GM23338 (cell line): Measurements from ENCODE around the gene CPA3. TPM values are rescaled to one million over a fixed set of nuclear protein-coding genes. Genes with fewer than 3 reads are reported as not detected.

ENCODE experiments used
- ATAC-seq: fragments of 200-7000 bp; cut with Tn5 transposase; 3 replicates; pipeline ENCODE4 v1.9.1; 2020
- DNase-seq: peaks from one replicate; pipeline ENCODE4 v3.0.0-alpha.2; 2015; ENCODE audit warnings: low spot score
- H2AFZ ChIP-seq: fragments of 200-600 bp; sonication (generic); 2 replicates; pipeline ENCODE4 v1.8.0; 2016; ENCODE audit warnings: antibody characterized with exemption, mild to moderate bottlenecking, moderate library complexity
- H3F3A ChIP-seq: fragments of 200-600 bp; sonication (generic); replicated peaks from 2 replicates; pipeline ENCODE4 v1.8.0; 2017; ENCODE audit warnings: antibody characterized with exemption, mixed run types, low read depth
- H3K27ac ChIP-seq: fragments of 200-600 bp; sonication (generic); 2 replicates; pipeline ENCODE4 v1.6.1; 2016; ENCODE audit warnings: low read depth
- H3K27me3 ChIP-seq: fragments of 200-600 bp; sonication (generic); 2 replicates; pipeline ENCODE4 v1.8.0; 2016; ENCODE audit warnings: mild to moderate bottlenecking, mixed run types, moderate library complexity; ENCODE audit not compliant: insufficient read depth
- H3K36me3 ChIP-seq: fragments of 200-600 bp; sonication (generic); 2 replicates; pipeline ENCODE4 v1.8.0; 2016; ENCODE audit warnings: mild to moderate bottlenecking; ENCODE audit not compliant: insufficient read depth
- H3K4me1 ChIP-seq: fragments of 200-600 bp; sonication (generic); 2 replicates; pipeline ENCODE4 v1.8.0; 2016; ENCODE audit warnings: mild to moderate bottlenecking, moderate library complexity; ENCODE audit not compliant: insufficient read depth
- H3K4me2 ChIP-seq: fragments of 200-600 bp; sonication (generic); 2 replicates; pipeline ENCODE4 v1.7.1; 2017; ENCODE audit warnings: mixed run types
- H3K4me3 ChIP-seq: fragments of 200-600 bp; sonication (generic); 2 replicates; pipeline ENCODE4 v1.6.1; 2016; ENCODE audit warnings: mixed run types
- H3K79me2 ChIP-seq: fragments of 200-600 bp; sonication (generic); replicated peaks from 2 replicates; pipeline ENCODE4 v1.8.0; 2017; ENCODE audit warnings: mild to moderate bottlenecking; ENCODE audit not compliant: insufficient read depth
- H3K9me2 ChIP-seq: fragments of 200-600 bp; sonication (generic); 2 replicates; pipeline ENCODE4 v1.8.0; 2017; ENCODE audit not compliant: insufficient read depth
- H4K20me1 ChIP-seq: fragments of 200-600 bp; sonication (generic); replicated peaks from 2 replicates; pipeline ENCODE4 v1.8.0; 2017; ENCODE audit warnings: mild to moderate bottlenecking; ENCODE audit not compliant: insufficient read depth
- H3K27ac Mint-ChIP-seq: 2 replicates; pipeline ENCODE4 v1.8.0; 2020; ENCODE audit warnings: inconsistent platforms, mild to moderate bottlenecking, moderate library complexity, mixed read lengths
- H3K27me3 Mint-ChIP-seq: 3 replicates; pipeline ENCODE4 v1.8.0; 2022; ENCODE audit warnings: low read depth, mild to moderate bottlenecking, moderate library complexity, mixed read lengths, inconsistent platforms; ENCODE audit not compliant: insufficient read depth, poor library complexity
- H3K36me3 Mint-ChIP-seq: 3 replicates; pipeline ENCODE4 v1.8.0; 2021; ENCODE audit warnings: low read depth, mild to moderate bottlenecking, inconsistent platforms, moderate library complexity, mixed read lengths
- H3K4me1 Mint-ChIP-seq: 3 replicates; pipeline ENCODE4 v1.8.0; 2020; ENCODE audit warnings: mild to moderate bottlenecking, inconsistent platforms, mixed read lengths
- H3K4me3 Mint-ChIP-seq: 3 replicates; pipeline ENCODE4 v1.8.0; 2021; ENCODE audit warnings: moderate library complexity, mild to moderate bottlenecking, inconsistent platforms, mixed read lengths
- H3K9me3 Mint-ChIP-seq: 3 replicates; pipeline ENCODE4 v1.8.0; 2020; ENCODE audit warnings: moderate library complexity, mild to moderate bottlenecking, inconsistent platforms, mixed read lengths
- CREB1 ChIP-seq: fragments of 250-450 bp; sonication (Bioruptor Pico); IDR thresholded peaks from 2 replicates; pipeline ENCODE4 v1.5.0; 2020; ENCODE audit warnings: low read depth, mild to moderate bottlenecking, moderate library complexity
- CTCF ChIP-seq, 2 experiments: fragments of 200-600 bp in 1 of 2; sonication (generic) in 1 of 2; conservative IDR thresholded peaks; 2 replicates each; pipeline versions ENCODE4 v1.5.1 to v1.6.1; 2016 to 2017; ENCODE audit warnings: antibody characterized with exemption in 2 of 2, low read depth in 2 of 2, mild to moderate bottlenecking in 2 of 2, moderate library complexity in 1 of 2
- ETS1 ChIP-seq: IDR thresholded peaks from 2 replicates; pipeline ENCODE4 v1.6.1; 2016; ENCODE audit warnings: antibody characterized with exemption
- EZH2 ChIP-seq: fragments of 200-600 bp; sonication (generic); IDR thresholded peaks from one replicate; pipeline ENCODE4 v1.8.0; 2017; ENCODE audit warnings: antibody characterized with exemption, mild to moderate bottlenecking, low read depth; ENCODE audit not compliant: unreplicated experiment
- EZH2phosphoT487 ChIP-seq: fragments of 200-600 bp; sonication (generic); IDR thresholded peaks from one replicate; pipeline ENCODE4 v1.8.1; 2018; ENCODE audit warnings: antibody characterized with exemption; ENCODE audit not compliant: unreplicated experiment
- JUNB ChIP-seq: IDR thresholded peaks from one replicate; pipeline ENCODE4 v1.6.1; 2016; ENCODE audit warnings: antibody characterized with exemption; ENCODE audit not compliant: unreplicated experiment
- NANOG ChIP-seq: IDR thresholded peaks from 2 replicates; pipeline ENCODE4 v1.6.1; 2016; ENCODE audit warnings: antibody characterized with exemption, borderline replicate concordance
- POLR2AphosphoS5 ChIP-seq: IDR thresholded peaks from 2 replicates; pipeline ENCODE4 v1.6.1; 2016; ENCODE audit warnings: antibody characterized with exemption, low read depth
- REST ChIP-seq: IDR thresholded peaks from one replicate; pipeline ENCODE4 v1.6.1; 2018; ENCODE audit warnings: antibody characterized with exemption; ENCODE audit not compliant: unreplicated experiment
- STAT1 ChIP-seq: IDR thresholded peaks from one replicate; pipeline ENCODE4 v1.6.1; 2016; ENCODE audit warnings: antibody characterized with exemption; ENCODE audit not compliant: unreplicated experiment
- ZNF114 ChIP-seq: fragments of 250-450 bp; sonication (Bioruptor Pico); IDR thresholded peaks from 2 replicates; pipeline ENCODE4 v1.5.0; 2020; ENCODE audit warnings: mild to moderate bottlenecking, moderate library complexity
- ZNF331 ChIP-seq: fragments of 250-450 bp; sonication (Bioruptor Pico); IDR thresholded peaks from 2 replicates; pipeline ENCODE4 v1.5.0; 2020; ENCODE audit warnings: low read depth, mild to moderate bottlenecking, moderate library complexity
- ZNF462 ChIP-seq: fragments of 250-450 bp; sonication (Bioruptor Pico); IDR thresholded peaks from 2 replicates; pipeline ENCODE4 v1.5.0; 2020; ENCODE audit warnings: mild to moderate bottlenecking, moderate library complexity
- polyA plus RNA-seq: library from polyadenylated mRNA; unstranded; fragments of >200 nt; fragmentation: Nextera tagmentation; extraction: Ambion mirVana; gene quantifications from 2 replicates; pipeline ENCODE4 v1.2.1, GENCODE V29; 2016
- total RNA-seq: library from RNA; depleted of rRNA; stranded (reverse); fragments of >200 nt; shearing (Covaris generic); gene quantifications from 2 replicates; pipeline ENCODE4 v1.2.3, GENCODE V29; 2014

Gene CPA3
- total and polyA plus RNA-seq, 2 experiments from 2014 or later, result not detected

GRCh38 chr3:148901987-148902791, 37.1 kb downstream of the CPA3 start:
- Histone ChIP-seq H2AFZ (no peak overlapping the region), H3K4me3 (no peak overlapping the region), H3K4me2 (no peak overlapping the region), H3K27me3 (no peaks in the 10 kb centered on the region), H3F3A (no peaks in the 10 kb centered on the region), H3K79me2 (no peaks in the 10 kb centered on the region), H3K36me3 (no peaks in the 10 kb centered on the region), H4K20me1 (no peaks in the 10 kb centered on the region), H3K9me2 (no peaks in the 10 kb centered on the region), H3K4me1 (no peaks in the 10 kb centered on the region), H3K27ac (no peak overlapping the region)
- no peaks in the 10 kb centered on the region for H3K9me3 Mint-ChIP-seq
- no peak for TF ChIP-seq ZNF462 (CRISPR knock-in tag)
- TF ChIP-seq CREB1 (CRISPR knock-in tag), result no peak
- no peak for TF ChIP-seq POLR2AphosphoS5
- TF ChIP-seq ZNF114 (CRISPR knock-in tag), result no peak
- TF ChIP-seq NANOG, result no peak
- TF ChIP-seq ETS1, result no peak
- TF ChIP-seq CTCF (conservative IDR thresholded peaks at IDR 0.05; ENCODE audit: low read depth in 2 of 2), result no peak
- no peak for TF ChIP-seq STAT1
- no peak for TF ChIP-seq JUNB
- no peak for TF ChIP-seq EZH2phosphoT487
- no peak for TF ChIP-seq ZNF331 (CRISPR knock-in tag)
- TF ChIP-seq REST, result no peak
- no peak for TF ChIP-seq EZH2
- ATAC-seq (no peak), DNase-seq (no peak)
- H3K36me3 Mint-ChIP-seq, result no peaks in the 10 kb centered on the region
- no peaks in the 10 kb centered on the region for H3K27me3 Mint-ChIP-seq
- no peaks in the 10 kb centered on the region for H3K4me1 Mint-ChIP-seq
- no peak overlapping the region for H3K27ac Mint-ChIP-seq
- no peak overlapping the region for H3K4me3 Mint-ChIP-seq
